GM19025 (cell line): ENCODE measurements around the gene SLAMF6.
"Not testable (repeated sequence)": the region's sequence is repeated elsewhere in the genome, so short reads cannot be mapped to it uniquely, and the experiment has no call there.

ENCODE experiments used
- ATAC-seq: cut with Tn5 transposase; IDR thresholded peaks from one replicate; pipeline ENCODE4 v1.9.1; 2021; ENCODE audit warnings: mild to moderate bottlenecking, low read depth, moderate library complexity; ENCODE audit not compliant: unreplicated experiment

SLAMF6 gene

DNA sequence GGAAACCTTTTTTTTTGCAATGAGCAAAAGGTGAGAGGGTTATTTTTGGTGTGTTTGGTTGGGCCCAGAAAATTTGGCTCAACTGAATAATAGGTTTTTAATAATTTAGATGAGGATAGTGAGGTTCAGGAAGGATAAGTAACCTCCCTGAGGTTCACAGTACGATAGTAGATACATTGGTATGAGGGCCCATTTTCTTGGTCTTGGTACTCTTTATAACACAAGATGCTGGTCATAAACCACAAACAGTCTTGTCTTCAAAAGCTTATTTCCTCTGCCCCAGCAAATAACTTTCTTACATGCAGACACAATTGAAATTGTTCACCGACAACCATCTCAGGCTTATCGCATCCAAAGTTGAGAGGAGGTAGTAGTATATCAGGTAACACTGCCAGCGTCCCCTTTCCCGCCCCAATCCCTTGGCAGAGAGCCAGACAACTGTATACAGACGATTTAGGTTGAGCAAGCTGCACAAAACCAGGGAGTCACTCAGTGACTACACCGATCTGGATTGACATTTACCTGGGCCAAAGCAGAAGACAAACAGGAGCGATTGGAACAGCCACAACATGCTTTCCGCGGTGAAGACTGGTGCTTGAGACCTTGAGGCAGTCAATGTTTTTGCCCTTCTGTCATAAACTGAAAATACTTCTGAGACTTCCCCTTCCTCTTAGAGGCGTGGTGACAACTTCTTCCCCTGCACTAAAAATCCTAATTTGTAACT, at the start of gene SLAMF6:
TSS of gene SLAMF6 (minus strand) at position 634 of the 724 bp plus-strand sequence. CDS start at position 571, 63 bp downstream.
- peak; percentile 47 for ATAC-seq

- no peak for ATAC-seq
Observed at GRCh38 chr1:160570840-160571239, 47.8 kb upstream of the SLAMF6 start.

DNA sequence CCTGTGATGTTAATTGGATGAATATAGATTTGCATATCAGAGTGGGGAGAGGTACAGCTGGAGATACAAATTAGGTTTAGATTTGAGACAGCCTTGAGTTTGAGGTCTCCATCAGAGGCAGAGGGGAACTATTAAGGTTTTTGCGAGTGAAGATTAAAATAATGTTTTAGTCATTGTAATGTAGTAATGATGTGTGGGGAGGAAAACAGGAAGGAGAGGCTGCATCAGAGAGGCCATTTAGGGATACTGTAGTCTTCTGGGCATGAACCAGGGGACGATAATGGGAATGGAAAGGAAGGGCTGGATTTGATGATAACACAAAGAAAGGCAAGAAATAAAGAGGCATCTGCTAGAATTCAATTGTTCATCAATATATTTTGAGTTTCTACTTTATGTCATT, 46.8 kb upstream of the SLAMF6 start:
- ATAC-seq, result no peak

- ATAC-seq, result no peak
Observed at GRCh38 chr1:160567858-160568682, 45.0 kb upstream of the SLAMF6 start.

DNA sequence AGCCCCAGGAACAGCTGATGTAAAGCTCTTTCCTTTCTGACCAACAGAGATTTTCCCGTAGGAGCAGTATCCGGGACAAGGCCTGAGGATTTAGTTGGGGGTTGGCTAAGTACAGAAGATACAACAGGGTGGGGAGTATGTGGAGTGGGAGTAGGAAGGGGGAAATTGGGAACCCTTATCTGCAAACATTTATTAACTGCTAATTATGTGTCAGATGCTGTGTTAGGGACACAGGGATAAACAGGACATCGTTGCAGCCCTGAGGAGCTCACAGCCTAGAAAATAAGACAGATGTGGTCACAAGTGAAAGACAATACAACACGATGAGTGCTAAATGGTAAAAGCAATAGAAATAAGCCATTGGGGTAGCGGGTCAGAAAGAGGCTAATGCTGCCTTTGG, 44.3 kb upstream of the SLAMF6 start:
- ATAC-seq, result no peak

DNA sequence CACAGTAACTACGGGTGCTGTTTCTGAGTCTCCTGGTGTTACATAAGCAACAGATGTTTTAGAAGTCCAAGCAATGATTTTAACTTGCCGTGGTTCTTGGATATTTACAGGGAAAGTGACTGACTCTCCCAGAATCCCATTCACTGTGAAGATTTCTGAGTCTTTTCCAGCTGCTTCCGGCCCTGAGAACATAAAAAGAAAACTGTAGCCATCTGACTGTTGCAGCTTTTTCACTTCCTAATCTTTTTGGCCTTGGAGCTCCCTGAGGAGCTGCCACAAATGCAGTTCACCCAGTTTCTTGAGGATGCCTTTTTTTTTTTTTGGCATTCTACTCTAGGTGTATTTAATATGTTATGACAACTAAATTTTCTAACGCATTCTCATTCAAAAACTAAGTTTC, 42.5 kb upstream of the SLAMF6 start:
- ATAC-seq, result no peak

GRCh38 chr1:160563230-160563629, 40.2 kb upstream of the SLAMF6 start:
- ATAC-seq, result not testable (repeated sequence)

- not testable (repeated sequence) for ATAC-seq
Observed at GRCh38 chr1:160562745-160563144, 39.7 kb upstream of the SLAMF6 start.

GRCh38 chr1:160560806-160561205, 37.8 kb upstream of the SLAMF6 start:
- no peak for ATAC-seq

DNA sequence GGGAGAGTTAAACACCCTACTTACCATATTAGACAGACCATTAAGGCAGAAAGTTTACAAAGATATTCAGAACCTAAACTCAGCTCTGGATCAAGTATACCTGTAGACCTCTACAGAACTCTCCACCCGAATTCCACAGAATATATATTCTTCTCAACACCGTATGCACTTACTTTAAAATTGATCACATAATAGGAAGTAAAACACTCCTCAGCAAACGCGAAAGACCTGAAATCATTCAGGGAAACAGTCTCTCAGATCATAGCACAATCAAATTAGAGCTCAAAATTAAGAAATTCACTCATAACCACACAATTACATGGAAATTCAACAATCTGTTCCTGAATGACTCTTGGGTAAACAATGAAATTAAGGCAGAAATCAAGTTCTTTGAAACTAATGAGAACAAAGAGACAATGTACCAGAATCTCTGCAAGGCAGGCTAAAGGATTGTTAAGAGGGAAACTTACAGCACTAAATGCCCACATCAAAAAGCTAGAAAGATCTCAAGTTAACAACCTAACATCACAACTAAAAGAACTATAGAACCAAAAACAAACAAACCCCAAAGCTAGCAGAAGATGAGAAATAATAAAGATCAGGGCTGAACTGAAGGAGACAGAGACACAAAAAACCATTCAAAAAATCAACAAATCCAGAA, 37.1 kb upstream of the SLAMF6 start:
- no peak for ATAC-seq

DNA sequence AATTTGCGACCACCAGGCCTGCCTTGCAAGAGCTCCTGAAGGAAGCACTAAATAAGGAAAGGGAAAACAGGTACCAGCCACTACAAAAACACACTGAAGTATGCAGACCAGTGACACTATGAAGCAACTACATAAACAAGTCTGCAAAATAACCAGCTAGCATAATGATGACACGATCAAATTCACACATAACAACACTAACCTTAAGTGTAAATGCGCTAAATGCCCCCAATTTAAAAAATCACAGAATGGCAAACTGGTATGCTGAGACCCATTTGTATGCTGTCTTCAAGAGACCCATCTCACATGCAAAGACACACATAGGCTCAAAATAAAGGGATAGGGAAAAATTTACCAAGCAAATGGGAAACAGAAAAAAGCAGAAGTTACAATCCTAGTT, 36.4 kb upstream of the SLAMF6 start:
- not testable (repeated sequence) for ATAC-seq

DNA sequence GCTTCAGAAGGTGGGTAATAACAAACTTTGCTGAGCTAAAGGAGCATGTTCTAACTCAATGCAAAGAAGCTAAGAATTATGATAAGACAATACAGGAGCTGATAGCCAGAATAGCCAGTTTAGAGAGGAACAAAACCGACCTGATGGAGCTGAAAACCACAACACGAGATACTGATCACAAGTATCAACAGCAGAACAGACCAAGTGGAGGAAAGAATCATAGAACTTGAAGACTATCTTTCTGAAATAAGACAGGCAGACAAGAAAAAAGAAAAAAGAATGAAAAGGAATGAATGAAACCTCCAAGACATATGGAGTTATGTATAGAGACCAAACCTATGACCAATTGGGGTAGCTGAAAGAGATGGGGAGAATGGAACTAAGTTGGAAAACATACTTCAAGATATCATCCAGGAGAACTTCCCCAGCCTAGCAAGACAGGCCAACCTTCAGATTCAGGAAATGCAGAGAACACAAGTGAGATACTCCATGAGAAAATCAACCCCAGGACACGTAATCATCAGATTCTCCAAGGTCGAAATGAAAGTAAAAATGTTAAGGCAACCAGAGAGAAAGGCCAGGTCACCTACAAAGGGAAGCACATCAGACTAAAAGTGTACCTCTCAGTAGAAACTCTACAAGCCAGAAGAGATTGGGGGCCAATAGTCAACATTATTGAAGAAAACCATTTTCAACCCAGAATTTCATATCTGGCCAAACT, 35.8 kb upstream of the SLAMF6 start:
- ATAC-seq, result no peak

GRCh38 chr1:160553778-160554177, 30.7 kb upstream of the SLAMF6 start:
- ATAC-seq, result no peak

- ATAC-seq, result no peak
Observed at GRCh38 chr1:160552425-160552824, 29.4 kb upstream of the SLAMF6 start.

DNA sequence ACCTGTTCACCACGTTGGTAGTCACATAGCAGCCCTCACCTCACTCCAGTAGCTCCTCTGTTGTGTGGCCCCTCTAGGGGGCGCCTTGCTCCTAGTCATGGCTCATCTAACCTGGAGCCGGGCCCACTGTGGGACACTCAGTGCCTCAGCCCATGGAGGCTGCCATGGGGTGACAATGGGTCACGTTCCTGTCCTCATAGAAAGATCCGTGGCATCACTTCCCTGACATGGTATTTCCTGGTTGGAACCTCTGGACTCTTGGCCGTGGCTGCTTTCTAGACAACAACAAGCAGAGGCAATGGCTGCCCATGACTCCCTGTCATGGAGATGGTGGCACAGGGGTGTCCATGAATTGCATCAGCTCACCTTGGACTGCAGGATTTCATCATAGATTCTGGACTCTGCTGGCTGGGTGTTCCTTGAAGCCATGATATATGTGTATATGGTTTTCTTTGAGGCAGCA, 27.5 kb upstream of the SLAMF6 start:
- ATAC-seq, result no peak

DNA sequence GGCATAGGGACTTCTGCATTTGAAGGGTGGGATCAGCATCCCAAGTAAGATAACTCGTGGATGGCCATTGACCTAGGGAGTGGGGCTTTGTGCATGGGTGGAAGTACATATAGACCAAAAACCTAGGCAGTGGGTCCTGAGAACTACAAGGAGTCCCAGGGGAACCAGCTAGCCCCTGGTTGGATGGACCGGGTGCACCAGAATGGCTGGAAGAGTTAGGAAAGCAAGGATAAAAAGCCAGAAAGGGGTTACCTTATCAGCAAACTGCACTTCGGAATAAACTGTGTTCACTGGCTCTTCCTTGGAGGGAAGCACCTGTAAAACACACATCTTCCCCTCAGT, 26.6 kb upstream of the SLAMF6 start:
- no peak for ATAC-seq

- ATAC-seq, result no peak
Observed at GRCh38 chr1:160548960-160549664, 26.1 kb upstream of the SLAMF6 start.

DNA sequence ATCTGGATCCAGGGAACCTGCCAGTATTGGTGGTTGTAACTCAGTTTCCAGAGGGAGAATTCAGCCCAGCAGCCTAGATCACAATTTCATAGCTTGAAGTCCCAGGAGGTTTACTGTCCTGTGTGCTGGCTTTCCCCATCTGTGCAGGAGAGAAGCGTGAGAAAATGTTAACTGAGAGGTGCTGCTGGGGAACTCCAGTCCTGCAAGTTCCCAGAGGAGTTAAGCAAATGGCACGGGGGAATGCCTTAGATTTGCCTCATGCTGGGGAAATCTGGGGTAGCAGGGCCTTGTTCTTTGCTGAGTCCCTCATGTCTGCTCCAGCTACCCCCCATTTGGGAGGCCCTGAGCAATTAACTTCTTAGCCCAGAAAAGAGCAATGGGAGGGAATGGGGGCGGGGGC, 25.1 kb upstream of the SLAMF6 start:
- no peak for ATAC-seq

DNA sequence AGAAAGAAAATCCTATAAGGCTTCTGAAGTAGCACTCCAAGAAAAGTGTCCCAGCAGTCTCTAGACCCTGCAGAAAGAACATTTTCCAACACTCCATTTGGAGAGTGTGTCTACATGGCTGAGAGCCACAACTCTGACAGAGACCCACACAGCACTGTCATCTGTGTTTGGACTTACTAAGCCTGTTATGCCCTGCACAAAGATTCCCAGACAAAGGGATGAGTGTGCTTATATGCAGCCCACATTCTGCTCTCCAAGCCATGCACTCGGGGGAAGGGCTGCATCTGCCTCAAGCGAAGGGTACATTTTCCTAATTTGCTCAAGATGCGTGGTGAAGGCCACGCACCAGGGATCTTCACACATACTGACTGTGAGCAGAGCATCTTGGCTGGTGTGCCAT, 24.4 kb upstream of the SLAMF6 start:
- no peak for ATAC-seq

DNA sequence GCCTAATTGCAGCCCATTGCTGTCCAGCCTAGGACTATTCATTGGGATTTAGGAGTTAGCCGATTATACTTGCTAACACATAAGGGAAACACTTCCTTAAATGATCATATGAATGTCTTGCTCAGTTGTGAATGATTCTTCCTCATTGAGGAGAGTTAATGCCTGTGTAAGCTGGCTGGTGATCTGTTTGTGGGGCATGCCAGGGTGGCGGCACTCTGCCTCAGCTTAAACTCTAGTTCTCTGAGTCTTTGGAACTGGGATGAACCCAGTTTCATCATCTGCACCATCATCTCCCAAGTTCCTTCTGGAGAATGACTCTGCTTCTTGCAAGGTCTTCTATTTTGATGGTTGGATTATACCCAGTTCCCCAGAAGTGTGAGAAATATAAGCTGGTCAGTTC, 23.9 kb upstream of the SLAMF6 start:
- no peak for ATAC-seq
